Activated CD4-positive, alpha-beta T cell treated with anti-CD3 and anti-CD28 coated beads for 48 hours (primary cell): ENCODE measurements around the gene MALAT1.
A peak's percentile ranks its signal among the peaks of the same experiment; 100 is the strongest.
"Not testable (repeated sequence)": the region's sequence is repeated elsewhere in the genome, so short reads cannot be mapped to it uniquely, and the experiment has no call there.

Experiments
- DNase-seq: peaks from one replicate; pipeline ENCODE4 v3.0.0-alpha.2; 2020

Gene MALAT1

GRCh38 chr11:65498977-65499712, at the start of gene MALAT1:
Gene MALAT1, plus strand, starts transcription at chr11:65499045.
- DNase-seq, result peak; percentile 95

DNA sequence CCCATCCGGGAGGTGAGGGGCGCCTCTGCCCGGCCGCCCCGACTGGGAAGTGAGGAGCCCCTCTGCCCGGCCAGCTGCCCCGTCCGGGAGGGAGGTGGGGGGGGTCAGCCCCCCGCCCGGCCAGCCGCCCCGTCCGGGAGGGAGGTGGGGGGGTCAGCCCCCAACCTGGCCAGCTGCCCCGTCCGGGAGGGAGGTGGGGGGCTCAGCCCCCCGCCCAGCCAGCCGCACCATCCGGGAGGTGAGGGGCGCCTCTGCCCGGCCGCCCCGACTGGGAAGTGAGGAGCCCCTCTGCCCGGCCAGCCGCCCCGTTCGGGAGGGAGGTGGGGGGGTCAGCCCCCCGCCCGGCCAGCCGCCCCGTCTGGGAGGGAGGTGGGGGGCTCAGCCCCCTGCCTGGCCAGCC, 47.5 kb upstream of the MALAT1 start:
- not testable (repeated sequence) for DNase-seq

- not testable (repeated sequence) for DNase-seq
Measured at GRCh38 chr11:65452259-65452658, 46.6 kb upstream of the MALAT1 start.

- DNase-seq, result no peak
Measured at GRCh38 chr11:65452806-65453490, 45.9 kb upstream of the MALAT1 start.

GRCh38 chr11:65454311-65454695, 44.5 kb upstream of the MALAT1 start:
- DNase-seq, result no peak

GRCh38 chr11:65454696-65455456, 44.0 kb upstream of the MALAT1 start:
- DNase-seq, result peak; percentile 88

- DNase-seq, result no peak
Measured at GRCh38 chr11:65456418-65456817, 42.4 kb upstream of the MALAT1 start.

DNA sequence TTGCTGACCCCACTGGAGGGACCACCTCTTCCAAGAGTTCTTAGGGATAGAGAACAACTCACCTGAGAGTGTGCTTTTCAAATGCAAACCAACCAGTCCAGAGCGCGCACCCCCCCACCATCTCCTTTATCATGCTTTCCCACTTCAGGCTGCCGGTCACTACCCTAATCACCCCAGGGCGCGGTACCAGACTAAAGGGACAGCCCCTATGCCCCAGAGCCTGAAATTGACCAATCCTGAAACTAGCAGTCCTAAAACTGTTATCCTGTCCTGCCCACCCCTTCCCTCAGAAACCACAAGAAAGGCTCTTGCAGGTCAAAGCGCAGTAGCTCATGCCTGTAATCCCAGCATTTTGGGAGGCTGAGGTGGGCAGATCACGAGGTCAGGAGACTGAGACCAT, 39.3 kb upstream of the MALAT1 start:
- DNase-seq, result no peak

DNA sequence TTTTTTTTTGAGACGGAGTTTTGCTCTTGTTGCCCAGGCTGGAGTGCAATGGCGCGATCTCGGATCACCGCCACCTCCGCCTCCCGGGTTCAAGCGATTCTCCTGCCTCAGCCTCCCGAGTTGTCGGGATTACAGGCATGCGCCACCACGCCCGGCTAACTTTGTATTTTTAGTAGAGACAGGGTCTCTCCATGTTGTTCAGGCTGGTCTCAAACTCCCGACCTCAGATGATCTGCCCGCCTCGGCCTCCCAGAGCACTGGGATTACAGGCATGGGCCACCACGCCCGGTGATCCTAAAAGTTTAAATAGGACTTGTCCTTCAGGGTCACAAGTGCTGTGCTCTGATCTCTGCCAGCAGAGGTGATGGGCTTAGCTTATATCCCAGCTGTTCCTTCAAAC, 33.4 kb upstream of the MALAT1 start:
- DNase-seq, result not testable (repeated sequence)

DNA sequence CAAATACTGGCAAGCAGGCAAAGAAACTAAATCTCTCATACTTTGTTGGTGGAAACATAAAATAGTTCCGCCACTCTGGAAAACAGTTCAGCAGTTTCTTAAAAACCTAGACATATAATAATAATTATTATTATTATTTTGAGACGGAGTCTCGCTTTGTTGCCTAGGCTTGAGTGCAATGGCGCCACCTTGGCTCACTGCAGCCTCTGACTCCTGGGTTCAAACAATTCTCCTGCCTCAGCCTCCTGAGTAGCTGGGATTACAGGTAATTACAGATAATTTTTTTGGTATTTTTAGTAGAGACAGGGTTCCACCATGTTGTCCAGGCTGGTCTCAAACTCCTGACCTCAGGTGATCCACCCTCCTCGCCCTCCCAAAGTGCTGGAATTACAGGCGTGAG, 31.5 kb upstream of the MALAT1 start:
- DNase-seq, result not testable (repeated sequence)

DNA sequence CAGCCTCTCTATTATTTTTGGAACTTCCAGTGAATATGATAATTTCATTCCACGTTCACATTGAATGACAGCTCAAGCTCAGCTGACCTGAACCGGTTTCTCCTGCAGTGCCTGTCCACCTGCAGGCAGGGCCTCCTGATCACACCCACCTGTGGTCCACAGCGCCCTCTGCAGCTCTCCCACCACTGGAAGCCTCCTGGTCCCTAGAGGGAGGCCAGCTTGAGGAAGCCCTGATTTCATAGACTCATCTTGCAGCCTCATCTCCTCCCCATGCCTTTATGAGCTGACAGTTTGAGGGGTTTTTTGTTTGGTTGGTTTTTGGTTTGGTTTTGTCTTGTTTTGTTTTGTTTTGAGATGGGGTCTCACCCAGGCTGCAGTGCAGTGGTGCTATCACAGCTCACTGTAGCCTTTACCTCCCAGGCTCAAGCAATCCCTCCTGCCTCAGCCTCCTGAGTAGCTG, 29.9 kb upstream of the MALAT1 start:
- DNase-seq, result peak; percentile 64

DNA sequence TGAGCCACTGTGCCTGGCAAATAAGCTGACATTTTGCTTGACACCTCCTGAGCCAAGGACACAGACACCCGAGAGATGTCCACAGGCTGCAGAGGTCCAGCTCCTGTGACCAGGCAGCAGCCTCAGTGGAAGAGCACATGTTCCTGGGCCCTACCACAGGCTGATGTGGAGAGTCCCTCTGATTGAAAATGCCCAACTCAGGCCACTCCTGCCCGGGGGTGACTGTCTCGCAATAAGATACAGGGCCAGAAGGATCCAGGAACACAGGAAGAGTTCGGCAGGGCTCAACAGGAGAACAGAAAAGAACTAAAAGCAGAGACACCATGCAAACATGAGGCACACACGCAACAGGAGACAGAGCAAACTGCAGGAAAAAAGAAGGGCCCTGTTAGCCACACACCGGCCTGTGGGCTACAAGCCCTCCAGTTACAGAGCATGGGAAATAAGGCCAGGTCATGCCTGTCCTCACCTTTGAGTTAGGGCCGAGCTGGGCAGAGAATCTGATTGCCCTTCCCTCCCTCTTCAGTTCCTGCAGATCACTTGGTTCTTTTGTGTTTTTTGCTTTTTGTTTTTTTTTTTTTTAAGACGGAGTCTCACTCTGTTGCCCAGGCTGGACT, 28.3 kb upstream of the MALAT1 start:
- DNase-seq, result no peak

DNA sequence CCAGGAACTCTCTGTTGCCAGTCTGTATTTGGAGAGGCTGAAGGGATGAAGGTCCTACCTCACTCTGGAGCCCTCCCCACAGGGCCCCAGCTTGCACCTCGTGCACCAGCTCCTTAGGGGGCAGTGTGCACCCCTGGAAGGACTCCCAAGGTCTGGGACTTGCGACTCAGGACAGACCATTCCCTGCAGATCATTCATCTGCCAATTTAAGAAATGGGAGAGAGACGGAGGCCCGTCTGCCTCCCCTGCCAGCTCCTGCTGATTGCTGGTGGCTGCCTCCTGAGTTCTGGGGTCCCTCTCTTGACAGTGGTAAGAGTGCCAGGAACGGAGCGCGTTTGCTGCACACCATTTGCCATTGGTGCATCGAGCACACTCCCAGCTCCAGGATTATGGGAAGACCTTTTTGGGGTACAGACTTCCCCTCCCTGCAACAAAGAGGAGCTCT, 27.4 kb upstream of the MALAT1 start:
- DNase-seq, result peak; percentile 48

- DNase-seq, result not testable (repeated sequence)
Measured at GRCh38 chr11:65472588-65473277, 26.1 kb upstream of the MALAT1 start.

DNA sequence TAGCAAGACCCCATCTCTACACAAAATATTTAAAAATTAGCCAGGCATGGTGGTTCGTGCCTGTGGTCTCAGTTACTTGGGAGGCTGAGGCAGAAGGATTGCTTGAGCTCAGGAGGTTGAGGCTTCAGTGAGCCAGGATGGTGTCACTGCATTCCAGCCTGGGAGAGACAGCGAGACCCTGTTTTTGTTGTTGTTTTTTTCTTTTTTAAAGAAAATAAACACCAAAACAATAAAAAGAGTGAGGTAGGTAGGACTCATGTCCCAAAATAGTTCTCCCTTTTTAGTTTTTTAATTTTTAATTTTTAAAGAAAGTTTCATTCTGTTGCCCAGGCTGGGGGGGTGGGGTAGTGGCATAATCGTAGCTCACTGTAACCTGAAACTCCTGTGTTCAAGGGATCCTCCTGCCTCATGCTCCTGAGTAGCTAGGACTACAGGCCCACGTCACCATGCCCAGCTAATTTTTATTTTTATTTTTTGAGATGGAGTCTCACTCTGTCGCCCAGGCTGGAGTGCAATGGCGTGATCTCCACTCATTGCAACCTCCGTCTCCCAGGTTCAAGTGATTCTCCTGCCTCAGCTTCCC, 25.5 kb upstream of the MALAT1 start:
- DNase-seq, result no peak

DNA sequence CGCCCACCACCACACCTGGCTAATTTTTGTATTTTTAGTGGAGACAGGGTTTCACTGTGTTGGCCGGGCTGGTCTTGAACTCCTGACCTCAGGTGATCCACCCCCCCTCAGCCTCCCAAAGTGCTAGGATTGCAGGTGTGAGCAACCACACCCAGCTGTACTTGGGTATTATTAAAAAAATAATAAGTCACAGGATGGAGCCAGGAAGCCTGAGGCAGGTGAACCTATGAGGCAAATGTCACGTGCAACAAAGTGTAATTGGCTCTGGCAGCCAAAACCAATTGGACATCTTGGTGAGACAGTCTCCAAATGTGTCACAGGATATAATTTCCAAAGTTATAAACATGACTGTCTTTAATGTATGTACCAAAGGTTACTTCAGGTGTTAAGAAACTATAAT, 24.0 kb upstream of the MALAT1 start:
- no peak for DNase-seq

DNA sequence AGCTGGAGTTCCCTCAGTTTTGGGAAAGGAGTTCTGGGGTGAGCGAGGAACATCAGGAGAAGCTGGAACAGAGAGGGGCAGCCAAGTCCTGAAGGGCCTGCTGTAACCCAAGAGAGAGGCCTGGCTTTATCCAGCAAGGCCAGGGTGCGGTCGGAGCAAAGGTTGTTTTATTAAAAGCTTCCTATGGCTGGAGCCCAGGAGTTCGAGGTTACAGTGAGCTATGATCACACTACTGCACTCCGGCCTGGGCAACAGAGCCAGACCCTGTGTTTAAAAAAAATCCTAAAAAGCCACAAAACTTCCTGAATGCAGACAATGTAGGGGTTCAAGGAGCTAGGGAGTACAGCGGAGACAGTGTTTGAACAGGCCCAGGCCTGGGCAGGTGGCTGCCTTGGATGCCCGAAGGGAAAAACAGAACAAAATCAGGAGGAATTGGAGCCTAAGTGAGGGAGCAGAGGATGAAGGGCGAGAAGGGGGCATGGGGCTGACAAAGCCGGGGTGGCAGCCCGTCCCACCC, 22.2 kb upstream of the MALAT1 start:
- no peak for DNase-seq

DNA sequence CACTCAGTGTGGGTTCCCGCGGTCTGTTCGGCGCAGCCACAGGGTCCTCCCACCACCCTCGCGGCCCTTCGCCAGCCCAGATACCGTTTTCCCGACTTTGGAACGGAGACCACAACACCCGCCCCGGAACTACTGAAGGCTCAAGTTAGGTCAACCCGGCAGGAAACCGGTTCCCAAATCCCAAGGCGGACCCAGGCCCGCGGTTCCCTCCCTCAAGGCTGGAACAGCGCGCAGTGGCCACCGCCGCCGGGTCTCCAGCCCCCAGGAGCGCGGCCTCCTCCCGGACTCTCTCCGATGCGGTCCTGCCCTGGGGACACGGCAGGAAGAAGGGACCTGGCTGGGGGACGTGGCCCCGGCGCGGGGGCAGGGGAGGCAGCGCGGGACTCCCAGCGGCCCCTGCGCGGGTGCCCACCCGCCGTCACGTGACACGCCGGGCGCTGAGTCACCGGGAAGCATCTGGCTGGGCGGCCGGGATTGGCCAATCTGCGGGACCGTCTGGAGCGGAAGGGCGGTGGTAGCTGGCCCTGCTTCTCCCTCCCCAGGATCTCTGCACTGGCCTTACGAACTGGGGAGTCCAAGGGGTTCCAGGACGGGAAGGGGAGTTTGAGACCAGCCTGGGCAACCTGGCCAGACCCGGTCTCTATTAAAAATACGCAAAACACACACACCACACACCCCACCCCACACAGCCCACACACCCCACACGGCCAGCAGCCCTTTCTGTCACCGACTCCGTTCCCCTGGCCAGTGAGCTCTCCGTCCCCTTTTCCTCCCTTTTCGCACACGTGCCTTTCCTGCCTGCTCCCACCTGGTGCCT, 21.5 kb upstream of the MALAT1 start:
- DNase-seq, result peak; percentile 96

GRCh38 chr11:65478388-65479183, 20.3 kb upstream of the MALAT1 start:
- DNase-seq, result no peak
